Stimulated activated CD4-positive, alpha-beta T cell treated with anti-CD3 and anti-CD28 coated beads, Interleukin-1b, Interleukin-23, amount 100 ng/mL, for 4 hours (primary cell): Measurements from ENCODE around the gene ARHGEF10L.

Experiments
- DNase-seq, 2 donors: peaks; one replicate each; pipeline ENCODE4 v3.0.0-alpha.2; 2020; ENCODE audit warnings: low read depth in 2 of 2

ARHGEF10L gene

DNA sequence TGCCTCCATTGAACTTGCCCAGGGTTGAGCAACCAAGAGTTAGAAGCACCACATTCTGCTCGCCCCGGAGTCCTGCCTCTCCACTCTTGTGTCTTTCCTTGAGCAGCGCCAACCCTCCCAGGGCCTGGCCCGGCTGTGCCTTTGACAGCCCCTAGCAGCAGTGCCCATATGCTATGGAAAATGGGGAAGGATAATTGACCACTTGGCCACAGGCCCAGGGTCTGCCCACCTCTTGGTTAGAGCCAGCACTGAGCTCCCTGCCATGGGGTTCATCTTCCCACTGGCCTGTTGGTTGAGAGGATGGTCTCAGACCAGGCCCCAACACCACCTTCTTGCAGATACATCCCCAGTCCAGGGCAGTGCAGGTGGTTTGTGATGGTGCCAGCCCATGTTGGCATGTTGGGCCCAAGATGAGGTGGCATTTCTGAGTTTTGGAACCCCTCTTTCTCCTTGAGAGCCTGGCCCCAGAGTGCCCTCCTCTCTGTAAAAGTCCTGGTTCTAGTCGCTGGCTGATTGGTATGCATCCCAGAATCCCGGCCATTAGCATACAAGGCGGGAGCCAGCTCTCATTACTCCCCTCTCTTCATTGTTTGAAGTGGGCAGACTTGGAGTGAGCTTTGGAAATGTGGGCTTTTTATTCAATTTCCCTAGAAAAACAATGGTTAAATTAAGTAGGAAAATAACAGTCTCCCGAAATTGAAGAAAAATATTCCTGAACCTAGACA is 7.6 kb downstream of the ARHGEF10L start:
- DNase-seq: no peak

DNA sequence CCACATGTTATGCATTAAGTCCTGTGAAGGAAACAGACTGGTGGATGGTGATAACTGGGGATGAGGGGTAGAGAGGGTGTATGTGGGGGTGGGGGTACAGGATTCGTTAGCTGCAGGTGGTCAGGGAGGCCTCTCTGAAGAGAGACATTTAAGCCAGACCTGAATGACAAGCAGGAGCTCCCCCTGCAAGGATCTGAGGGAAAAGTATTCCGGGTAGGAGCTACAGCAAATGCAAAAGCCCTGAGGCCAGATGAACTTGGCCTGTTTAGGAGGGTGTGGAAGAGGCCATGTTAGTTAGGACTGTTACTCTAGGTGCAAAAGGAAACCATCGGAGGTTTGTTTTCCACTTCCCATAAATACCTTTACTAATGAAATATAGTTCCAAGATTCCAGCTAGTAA is 9.9 kb downstream of the ARHGEF10L start:
- no peak for DNase-seq

DNA sequence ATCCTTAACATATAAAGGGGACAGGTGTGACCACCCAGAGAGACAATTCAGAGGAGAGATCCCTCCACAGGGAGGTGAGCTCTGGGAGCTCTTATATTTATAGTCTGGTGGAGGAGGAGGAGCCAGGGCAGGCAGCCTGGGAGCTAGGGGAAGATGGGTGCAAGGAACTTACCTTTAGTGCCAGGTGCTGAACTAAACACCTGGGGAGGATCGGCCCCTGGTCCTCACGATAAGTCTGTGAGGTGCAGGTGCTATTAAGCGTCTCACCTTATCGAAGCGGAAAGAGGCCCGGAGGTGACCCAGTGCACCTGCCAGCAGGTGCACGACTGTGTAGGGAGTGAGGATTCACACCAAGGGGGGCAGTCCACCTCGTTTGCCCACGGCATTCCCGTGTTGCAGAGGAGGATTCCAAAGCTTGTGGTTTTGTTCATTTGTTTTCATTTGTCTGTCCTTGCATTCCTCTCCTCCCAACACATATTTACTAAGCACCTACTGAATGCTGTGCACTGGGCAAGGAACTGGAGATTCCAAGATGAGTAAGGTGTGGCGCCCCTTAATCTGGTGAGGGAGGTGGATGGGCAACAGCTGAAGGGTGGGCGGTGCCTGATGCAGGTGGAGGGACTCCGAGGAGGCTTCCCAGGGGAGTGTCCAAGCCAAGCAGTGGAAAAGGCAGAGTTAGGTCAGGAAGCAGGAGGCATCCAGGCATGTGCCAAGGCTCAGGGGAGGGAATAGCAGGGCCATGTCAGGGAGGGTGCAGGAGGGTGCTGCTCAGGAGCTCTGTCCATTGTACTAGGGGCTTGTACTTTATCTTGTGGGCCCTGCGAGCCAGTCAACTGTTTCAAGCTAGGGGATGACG is 11.5 kb downstream of the ARHGEF10L start:
- DNase-seq: no peak

DNA sequence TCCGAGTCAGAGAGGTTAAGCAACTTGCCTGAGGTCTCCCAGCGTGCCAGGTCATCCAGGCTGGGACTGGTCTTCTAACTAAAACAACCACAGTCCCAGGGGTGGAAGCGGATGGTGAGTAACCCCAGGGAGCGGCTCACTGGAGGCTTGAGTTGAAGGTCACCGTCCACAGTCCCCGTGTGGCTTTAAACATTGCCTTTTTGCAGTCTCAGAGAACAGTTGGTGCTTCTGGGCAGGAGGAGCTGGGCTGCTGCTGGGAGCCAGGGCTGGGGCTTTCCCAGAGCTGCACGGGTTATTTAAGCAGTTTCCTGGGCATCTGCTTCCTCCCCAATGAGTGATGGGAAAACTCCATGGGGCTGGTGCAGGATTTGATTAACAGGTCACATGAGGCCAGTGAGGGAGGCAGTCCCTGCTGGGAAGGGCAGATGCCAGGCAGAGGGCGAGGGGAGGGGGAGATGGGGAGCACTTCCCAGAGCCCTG is 12.3 kb downstream of the ARHGEF10L start:
- DNase-seq: no peak

DNA sequence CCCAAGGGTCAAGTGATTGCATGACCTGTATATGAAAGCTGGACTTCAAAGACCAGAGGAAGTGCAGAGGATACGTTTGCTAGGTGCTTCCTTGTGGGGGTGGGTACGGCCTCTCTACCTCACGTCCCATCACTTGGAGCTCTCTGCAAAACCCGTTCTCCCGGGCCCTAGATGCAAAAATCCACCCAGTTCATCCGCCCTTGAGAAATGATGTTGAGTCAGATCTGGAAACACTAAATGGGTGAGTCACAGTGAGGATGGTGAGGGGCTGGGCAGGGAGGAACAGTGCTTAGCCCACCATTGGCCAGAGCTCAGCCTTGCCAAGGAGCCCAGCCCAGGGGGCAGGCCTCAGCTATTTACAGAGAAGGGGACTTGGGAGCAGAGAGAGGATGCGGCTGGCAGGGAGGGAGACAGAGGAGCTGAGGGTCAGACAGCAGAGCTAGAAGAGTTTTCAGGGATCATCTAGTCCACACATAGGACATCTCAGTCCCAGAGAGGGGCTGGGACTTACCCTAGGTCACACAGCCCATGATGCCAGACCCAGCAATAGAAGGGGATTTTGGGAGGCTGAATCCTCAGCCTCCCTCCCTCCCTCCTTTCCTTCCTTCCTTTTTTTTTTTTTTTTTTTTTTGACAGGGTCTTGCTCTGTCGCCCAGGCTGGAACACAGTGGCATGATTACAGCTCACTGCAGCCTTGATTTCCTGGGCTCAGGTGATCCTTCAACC is 14.6 kb downstream of the ARHGEF10L start:
- no peak for DNase-seq

DNA sequence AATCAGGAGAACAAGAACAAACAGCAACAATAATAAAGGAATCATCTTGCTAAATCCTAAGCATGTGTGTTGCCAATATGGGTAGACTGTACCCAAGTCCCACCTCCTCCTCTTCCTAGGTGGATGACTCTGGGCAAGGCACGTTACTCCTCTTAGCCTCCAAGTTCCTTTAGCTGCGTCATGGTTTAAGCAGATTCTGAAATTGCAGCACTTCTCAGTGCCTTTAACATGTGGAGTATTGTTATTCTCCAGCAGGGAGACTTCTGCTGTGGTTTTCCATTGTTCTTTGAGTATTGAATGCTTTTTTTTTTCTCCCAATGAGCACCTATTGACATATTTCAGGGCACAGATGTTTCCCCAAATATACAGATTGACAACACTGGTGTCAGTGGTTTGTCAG is 15.5 kb downstream of the ARHGEF10L start:
- DNase-seq: no peak

DNA sequence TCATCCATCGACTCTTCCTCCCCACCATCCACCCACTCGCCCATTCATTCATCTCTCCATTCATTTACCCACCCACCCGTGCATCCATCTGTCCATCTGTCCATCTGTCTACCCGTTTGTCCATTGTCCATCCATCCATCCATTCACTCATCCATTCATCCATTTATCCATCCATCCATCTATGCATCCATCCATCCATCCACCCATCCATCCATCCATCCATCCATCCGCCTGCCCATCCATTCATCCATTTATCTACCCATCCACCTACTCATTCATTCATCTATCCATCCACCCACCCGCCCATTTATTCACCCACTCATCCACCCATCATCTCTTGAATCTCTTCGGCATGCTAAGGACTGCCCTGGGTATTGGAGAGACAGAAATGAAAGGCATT is 18.5 kb downstream of the ARHGEF10L start:
- no peak for DNase-seq

DNA sequence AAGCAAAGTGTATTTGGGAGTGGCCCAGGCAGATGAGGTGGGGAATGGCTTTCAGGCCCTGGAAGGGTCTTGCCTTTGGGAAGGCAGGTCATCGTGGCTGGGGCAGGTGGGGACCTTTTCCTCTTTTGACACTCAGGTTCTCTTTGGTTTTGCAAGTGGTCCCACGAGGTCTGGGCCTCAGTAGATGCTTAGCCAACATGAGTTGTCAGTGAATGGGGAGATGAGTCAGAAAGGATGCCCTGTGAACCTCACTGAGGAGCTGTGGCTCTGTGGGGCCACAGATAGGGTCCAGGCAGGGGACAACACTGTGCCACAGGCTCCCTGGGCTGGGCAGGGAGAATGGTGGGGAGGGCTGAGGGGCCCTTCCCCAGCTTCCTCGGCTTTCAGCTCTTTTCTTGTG is 19.0 kb downstream of the ARHGEF10L start:
- no peak for DNase-seq

DNA sequence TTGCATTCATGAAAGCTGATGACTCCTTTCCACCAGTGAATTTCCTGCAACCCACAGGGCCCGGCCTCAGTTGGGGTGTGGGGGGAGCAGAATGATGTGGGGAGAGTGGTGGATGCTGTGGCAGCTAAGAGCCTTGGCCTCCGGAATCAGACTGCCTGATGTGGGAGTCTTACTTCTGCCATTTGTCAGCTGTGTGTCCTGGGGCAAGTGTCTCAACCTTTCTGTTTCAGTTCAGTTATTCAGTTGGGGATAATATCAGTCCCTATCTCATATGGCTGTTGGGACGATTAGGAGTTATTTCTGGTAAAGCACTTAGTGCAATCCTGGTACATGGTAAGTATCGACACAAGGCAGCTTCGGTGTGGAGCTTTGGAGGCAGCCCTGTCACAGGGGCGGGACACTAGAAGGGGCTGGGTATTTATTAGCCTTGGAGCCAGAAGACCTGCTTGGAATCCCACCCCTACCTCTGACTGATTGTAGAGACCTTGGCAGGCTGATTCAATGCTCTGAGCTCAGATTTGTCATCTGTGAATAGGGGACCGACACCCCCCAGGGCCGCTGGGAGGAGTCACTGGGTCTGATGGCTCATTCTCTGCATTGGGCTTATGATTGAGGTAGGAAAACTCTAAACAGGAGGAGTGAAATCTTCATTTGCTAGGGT is 19.6 kb downstream of the ARHGEF10L start:
- no peak for DNase-seq

DNA sequence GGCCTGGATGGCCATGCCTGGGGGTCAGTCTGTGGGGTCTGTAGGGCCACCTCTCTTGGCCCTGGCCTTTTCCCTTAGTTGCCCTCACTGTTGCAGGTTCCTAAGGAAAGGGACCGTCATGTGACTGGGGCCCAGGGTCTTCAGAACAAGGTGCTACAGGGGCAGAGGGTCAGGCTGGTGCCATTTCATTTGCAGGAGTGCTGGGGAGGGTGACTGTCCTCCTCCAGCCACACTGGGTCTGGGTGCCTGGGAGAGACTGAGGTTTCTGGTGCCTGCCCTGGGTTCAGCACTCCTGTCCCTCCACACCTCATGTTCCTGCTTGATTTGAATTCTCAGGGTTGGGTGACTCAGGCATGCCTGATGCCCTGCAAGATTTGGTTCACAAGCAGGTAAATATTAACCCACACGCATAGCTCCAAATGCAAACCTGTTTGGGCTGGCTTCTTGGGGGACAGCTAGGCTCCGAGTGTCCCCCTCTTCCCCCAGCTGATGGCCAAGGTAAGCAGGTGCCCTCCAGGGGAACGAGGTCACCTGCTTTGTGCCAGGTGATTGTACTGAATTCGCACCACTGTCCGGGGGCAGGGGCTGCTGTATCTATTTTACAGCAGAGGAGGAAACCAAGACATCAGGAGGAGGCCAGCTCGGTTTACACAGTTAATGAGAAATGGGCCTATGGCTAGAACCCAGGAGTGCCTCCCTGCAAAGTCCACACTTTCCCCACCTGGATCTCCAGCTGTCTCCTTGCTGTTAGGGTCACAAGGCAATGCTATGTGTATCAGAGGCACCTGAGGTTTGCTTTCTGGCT is 20.3 kb downstream of the ARHGEF10L start:
- no peak for DNase-seq

DNA sequence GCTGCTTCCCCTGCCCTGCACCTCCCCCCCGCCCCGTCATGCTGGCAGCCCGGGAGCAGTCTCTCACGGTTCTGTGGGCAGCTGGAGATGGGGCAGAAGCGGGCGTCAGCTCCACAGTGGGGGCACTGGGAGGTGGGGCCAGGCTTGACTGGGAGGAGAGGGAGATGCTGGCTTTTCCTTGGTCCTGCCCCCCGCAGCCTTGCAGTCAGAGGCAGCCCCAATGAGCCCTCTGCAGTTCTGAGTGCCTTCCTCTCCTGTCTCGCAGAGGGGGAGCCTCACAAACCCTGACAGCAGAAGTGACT is 21.7 kb downstream of the ARHGEF10L start:
- DNase-seq: no peak

DNA sequence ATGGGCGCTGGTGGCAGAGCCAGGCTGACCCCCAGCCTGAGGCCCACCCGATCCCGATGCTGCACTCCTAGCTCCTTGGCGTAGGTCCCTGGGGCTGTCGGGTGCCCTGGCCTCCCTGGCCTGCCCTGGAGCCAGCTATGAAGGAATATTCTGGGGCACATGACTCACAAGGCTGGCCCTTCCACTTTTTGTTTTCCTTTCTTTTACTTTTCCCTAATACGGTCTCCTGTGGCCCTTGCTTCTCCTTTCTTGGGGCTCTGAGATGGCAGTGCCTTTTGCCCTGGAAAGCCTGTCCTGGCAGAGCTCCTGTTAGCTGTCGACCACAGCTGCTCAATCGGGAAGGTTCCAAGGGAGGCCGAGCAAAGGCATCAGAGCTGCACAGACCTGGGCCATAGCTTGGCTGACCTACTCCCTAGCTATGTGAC is 22.1 kb downstream of the ARHGEF10L start:
- DNase-seq: no peak

DNA sequence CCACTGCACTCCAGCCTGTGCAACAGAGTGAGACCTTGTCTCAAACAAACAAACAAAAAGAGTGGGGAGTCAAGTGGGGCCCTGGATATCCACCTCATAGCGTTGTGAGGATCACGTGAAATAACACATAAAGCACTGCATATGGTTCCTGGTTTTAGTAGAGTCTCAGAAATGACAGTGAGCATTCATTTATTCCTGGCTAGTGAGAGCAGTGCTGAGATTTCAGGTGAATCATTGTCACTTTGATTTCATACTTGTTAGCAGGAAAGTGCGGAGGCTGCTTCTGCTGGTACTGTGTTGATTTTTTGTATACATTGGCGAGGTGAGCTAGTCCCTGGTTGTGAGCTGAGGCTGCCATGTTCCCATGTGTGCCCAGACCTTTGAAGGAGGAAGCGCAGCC is 22.9 kb downstream of the ARHGEF10L start:
- DNase-seq: no peak

DNA sequence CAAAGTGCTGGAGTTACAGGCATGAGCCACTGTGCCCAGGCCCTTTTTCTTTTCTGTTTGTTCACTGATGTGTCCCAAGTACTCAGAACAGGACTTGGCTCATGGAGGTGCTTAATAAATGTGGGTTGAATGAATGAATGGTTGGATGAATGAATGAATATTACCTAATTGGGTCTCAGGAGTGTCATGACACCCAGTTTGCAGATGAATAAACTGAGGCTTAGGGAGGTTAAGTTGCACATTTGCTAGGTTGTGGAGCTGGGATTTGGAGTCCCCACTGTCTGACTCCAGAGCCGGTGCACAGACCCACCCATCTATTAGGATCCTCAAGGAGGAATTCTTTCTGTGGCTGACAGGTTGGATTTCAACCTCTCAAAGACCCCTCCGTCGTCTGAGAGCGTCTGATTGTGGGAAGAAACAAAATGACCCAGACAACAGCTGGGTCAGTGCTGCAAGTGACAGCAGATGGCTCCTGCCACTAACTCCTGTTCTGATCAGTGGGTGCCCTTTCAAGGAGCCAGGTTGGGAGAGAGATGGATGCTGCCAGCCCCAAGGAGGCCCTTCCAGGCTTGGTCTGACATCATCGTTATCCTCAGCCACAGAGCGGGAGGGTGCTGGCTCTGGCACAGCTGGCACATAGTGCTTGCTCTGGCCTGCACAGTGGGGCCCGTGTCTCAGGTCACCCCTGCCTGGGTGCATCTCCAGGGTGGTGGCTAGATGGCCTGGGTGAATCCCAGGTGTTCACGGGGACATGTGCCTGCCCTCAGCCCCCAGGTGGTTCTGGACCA is 24.2 kb downstream of the ARHGEF10L start:
- no peak for DNase-seq

DNA sequence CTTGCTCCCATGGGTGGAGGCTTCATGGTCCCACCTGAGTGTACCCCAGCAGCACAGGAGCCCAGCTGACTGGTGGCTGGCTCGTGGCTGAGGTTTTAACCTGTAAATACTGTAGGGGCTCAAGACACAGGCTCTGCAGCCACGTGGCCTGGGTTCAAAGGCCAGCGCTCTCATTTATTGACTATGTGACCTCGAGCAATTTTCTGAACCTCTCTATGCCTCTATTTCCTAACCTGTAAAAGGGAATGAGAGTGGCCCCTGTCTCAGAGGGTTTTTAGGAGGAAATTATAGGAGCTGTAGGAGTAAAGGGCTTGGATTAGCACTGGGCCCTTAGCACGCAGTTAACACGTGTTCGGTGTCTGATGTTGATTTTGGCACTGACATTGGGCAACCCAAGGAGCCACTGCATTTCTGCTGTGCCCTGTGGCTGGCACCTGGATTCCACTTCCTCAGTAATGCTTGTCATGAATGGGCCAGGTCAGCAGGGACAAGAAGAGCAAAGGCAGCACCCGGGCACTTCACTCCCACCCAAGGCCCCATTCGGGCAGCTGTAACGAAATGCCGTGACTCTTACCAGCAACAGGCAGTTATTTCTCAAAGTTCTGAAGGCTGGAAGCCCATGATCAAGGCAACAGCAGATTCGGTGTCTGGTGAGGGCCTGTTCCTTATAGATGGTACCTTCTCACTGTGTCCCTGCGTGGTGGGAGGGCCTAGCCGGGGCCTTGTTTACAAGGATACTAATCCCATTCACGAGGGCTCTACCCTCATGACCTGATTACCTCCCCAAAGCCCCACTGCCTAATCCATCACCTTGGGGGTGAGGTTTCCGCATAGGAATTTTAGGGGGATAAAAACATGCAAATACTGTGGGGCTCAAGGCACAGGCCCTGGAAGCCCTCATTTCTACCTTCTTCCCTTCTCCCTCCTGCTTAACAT is 25.2 kb downstream of the ARHGEF10L start:
- DNase-seq: no peak

DNA sequence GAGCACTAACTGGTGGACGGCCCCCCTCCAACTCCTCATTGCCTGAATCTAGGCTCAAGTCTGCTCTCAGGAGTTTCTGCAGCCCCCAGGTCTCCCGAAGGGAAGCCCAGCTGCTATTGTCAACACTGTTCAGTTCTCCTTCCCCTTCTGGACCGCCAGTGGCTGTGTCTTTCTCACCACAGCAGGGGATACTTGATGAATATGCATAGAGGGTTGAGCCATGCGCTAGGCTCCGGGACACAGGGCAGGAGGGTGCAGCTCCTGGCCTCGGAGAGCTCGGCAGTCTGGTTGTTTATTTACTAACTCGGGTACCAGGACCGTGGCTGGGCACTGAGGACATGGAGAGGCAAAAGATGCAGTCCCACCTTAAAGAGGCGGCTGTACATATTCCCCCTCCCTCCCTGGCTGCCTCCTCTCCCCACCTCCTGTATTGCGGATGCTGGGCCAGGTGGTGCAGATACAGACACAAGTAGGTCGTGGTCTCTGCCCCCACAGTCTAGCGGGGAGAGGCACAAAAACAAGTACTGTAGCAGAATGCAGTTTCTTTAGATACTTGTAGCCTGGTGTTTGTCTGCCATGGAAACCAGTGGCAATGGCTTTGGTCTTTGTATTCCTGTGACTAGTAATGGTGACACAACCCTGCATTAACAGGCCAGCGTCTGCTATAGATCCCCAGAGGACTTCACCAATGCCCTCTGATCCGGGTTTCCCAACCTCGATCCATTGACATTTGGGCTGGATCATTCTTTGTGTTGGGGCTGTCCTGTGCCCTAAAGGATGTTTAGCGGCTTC is 26.2 kb downstream of the ARHGEF10L start:
- no peak for DNase-seq

DNA sequence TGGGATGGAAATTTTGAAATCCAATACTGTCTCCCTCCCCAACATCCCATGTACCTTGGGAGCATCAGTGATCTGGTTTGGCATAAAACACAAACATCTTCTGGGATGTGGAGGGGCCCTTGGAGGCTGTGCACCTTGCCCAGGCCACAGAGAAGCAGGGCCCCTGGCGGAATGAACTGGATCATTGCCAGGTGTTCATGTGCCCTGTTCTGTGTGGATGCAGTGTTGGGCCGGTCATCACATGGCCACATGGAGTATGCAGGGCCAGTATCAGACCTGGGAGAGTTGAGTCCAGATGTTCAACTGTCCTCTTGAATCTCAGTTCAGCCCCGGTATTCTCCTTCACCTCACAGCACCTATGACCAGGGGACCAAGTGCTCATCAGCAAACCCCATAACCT is 26.9 kb downstream of the ARHGEF10L start:
- DNase-seq: no peak

DNA sequence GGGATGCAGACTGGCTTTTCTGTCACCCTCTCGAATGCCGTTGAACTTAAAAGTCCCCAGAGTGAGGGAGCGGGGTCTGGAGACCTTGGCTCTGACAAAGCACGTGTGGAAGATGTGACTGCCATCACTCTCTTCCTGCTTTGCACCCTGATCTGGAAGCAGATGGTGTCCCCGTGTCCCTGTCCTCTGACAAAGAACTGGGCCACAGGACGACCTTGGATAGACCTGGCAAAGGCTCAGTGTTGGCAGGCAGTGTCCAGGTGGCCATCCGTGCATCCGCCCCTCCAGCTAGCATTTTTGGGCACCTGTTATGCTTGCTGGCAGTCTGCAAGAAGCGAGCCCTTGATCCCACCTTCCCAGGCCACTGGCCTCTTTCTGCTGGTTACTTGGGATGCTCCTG is 27.4 kb downstream of the ARHGEF10L start:
- DNase-seq: no peak

DNA sequence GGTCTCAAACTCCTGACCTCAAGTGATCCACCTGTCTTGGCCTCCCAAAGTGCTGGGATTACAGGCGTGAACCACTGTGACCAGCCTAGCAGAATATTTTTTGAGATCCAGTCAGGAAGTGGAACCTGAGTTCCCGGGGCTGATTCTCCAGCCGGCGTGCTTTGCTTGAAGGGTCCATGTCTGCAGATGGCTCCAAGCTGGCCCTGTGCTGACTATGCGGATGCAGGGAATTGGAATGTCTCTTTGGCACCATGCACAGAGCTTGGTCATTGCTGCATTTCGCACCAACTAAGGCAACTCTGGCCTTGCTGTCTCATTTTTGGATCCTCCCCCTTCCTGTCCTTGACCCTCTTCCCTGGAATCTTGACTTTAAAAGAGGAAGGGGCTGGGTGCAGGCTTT is 28.1 kb downstream of the ARHGEF10L start:
- DNase-seq: no peak
